Limb (tissue), 2 donors: ENCODE results near the gene MCOLN1.
"Not testable (repeated sequence)": the region's sequence is repeated elsewhere in the genome, so short reads cannot be mapped to it uniquely, and the experiment has no call there.

Experiments used
- DNase-seq, 2 donors: peaks; one replicate each; pipeline ENCODE4 v3.0.0-alpha.2; 2016; ENCODE audit errors: extremely low spot score in 2 of 2

MCOLN1 gene

GRCh38 chr19:7565332-7565731 is 42.9 kb downstream of the MCOLN1 start:
- no peak for DNase-seq

GRCh38 chr19:7570761-7571160 is 48.3 kb downstream of the MCOLN1 start:
- DNase-seq, result no peak

GRCh38 chr19:7575434-7576040 is 53.1 kb downstream of the MCOLN1 start:
- no peak for DNase-seq

GRCh38 chr19:7577422-7577821 is 55.0 kb downstream of the MCOLN1 start:
- DNase-seq, result not testable (repeated sequence)

- DNase-seq, result no peak
These were observed 55.7 kb downstream of the MCOLN1 start for GRCh38 chr19:7578127-7578526.

GRCh38 chr19:7579182-7579581 is 56.8 kb downstream of the MCOLN1 start:
- DNase-seq, result no peak

- DNase-seq, result no peak
These were observed 60.0 kb downstream of the MCOLN1 start for GRCh38 chr19:7582446-7582845.
